Right lobe of liver (tissue), 6 donors: ENCODE results near the gene EEFSEC. TPM values are rescaled to one million over a fixed set of nuclear protein-coding genes. Genes with fewer than 3 reads are reported as not detected.

ENCODE experiments used
- ATAC-seq, 4 donors: fragments of 200-7000 bp; cut with Tn5 transposase; one replicate each; pipeline ENCODE4 v1.9.1; 2020; ENCODE audit warnings: mild to moderate bottlenecking in 4 of 4, moderate library complexity in 4 of 4
- DNase-seq, 3 donors: peaks; one replicate each; pipeline ENCODE4 v3.0.0-alpha.2; 2020
- H3K27ac ChIP-seq, 3 donors: fragments of 200-600 bp; one replicate each; pipeline ENCODE4 v1.8.0; 2022
- H3K27me3 ChIP-seq, 2 donors: fragments of 200-600 bp; one replicate each; pipeline ENCODE4 v1.8.0; 2022
- H3K36me3 ChIP-seq, 4 donors: fragments of 200-600 bp; sonication (generic) in 1 of 4; one replicate each; pipeline versions ENCODE4 v1.5.1 to v1.8.0; 2017 to 2022; ENCODE audit warnings: control low read depth in 1 of 4
- H3K4me1 ChIP-seq, 4 donors: fragments of 200-600 bp; sonication (generic) in 1 of 4; one replicate each; pipeline versions ENCODE4 v1.5.1 to v1.8.0; 2017 to 2022; ENCODE audit warnings: control low read depth in 1 of 4
- H3K4me3 ChIP-seq, 3 donors: fragments of 200-600 bp; one replicate each; pipeline ENCODE4 v1.8.0; 2022
- H3K9me3 ChIP-seq, 4 donors: fragments of 200-600 bp; sonication (generic) in 1 of 4; one replicate each; pipeline versions ENCODE4 v1.5.1 to v1.8.0; 2017 to 2022; ENCODE audit warnings: control low read depth in 1 of 4
- CTCF ChIP-seq, 4 donors: fragments of 200-600 bp in 3 of 4; fragments of 450-650 bp in 1 of 4; IDR thresholded peaks; one replicate each; pipeline versions ENCODE4 v1.5.1 to v1.8.0; 2016 to 2022; ENCODE audit warnings: antibody characterized with exemption in 4 of 4, mild to moderate bottlenecking in 2 of 4
- POLR2A ChIP-seq: fragments of 450-650 bp; IDR thresholded peaks from one replicate; pipeline ENCODE4 v1.6.1; 2017; ENCODE audit warnings: antibody characterized with exemption, mild to moderate bottlenecking
- WGBS: methylation state at CpG from one replicate; pipeline ENCODE4 v1.1.6; 2018; ENCODE audit warnings: low coverage, low lambda C conversion rate; ENCODE audit not compliant: insufficient coverage; ENCODE audit errors: missing lambda C conversion rate; 5-methylcytosine and 5-hydroxymethylcytosine counted together
- intact Hi-C, 2 donors: fragments of 100-400 bp; cut with DNase I; formaldehyde crosslinking; loops; one replicate each; pipeline versions ENCODE4 v1.11.2 to v1.14.1; 2022
- total RNA-seq, 6 experiments: library from RNA; depleted of rRNA in 2 of 6; stranded (reverse); fragments of >200 nt in 2 of 6; fragmentation: NEBNext Ultra II Directional in 3 of 6; extraction: Animal tissue kit (Norgen Biotek cat#: 25700) in 3 of 6; gene quantifications; one replicate each; pipeline versions ENCODE4 v1.1.0 to v1.2.4, GENCODE V29; 2016 to 2023
- donor health status: DM: no; HTN: yes; CAD: no.
- donor health status: DM: no; HTN: no; CAD: no.
- donor health status: DM: no; HTN: no; CAD: no.
- donor health status: DM: no; HTN: yes; CAD: no.
- donor health status: DM: no; HTN: yes; CAD: no.

EEFSEC gene
- total RNA-seq, 6 experiments from 2014 or later, result 10.1 to 24.0 (median 13.4) TPM

GRCh38 chr3:128313071-128313725 is 159.9 kb downstream of the EEFSEC start:
- Histone ChIP-seq H3K36me3 (no peaks in the 10 kb centered on the region), H3K27me3 (no peaks in the 10 kb centered on the region), H3K4me3 (no peak overlapping the region), H3K9me3 (no peaks in the 10 kb centered on the region), H3K27ac (no peak overlapping the region), H3K4me1 (no peaks in the 10 kb centered on the region)
- DNase-seq (no peak), ATAC-seq (no peak)
- intact Hi-C loops, result no loop called here
- WGBS, result 100% methylated on average over 1 of the region's 5 CpGs
- TF ChIP-seq CTCF (IDR thresholded peaks at IDR 0.05) (no peak), POLR2A (no peak)

GRCh38 chr3:128313935-128314334 is 160.7 kb downstream of the EEFSEC start:
- TF ChIP-seq POLR2A (no peak), CTCF (IDR thresholded peaks at IDR 0.05) (no peak)
- ATAC-seq, result no peak
- no peak overlapping the region for H3K27ac ChIP-seq

GRCh38 chr3:128315313-128315712 is 162.0 kb downstream of the EEFSEC start:
- TF ChIP-seq POLR2A, result no peak
- no peak for TF ChIP-seq CTCF (IDR thresholded peaks at IDR 0.05)
- H3K4me3 ChIP-seq, result no peak overlapping the region
- ATAC-seq, result no peak
- no peak for DNase-seq
- no peaks in the 10 kb centered on the region for H3K27me3 ChIP-seq
- H3K36me3 ChIP-seq, result no peaks in the 10 kb centered on the region
- H3K4me1 ChIP-seq, result peaks cover 0 to 4% (median 0%) of the 10 kb centered on the region in 4 donors
- intact Hi-C loops, result no loop called here
- no CpG with 5 or more reads among the region's 2 CpGs for WGBS
- H3K27ac ChIP-seq, result no peak overlapping the region
- H3K9me3 ChIP-seq, result no peaks in the 10 kb centered on the region

More at GRCh38 chr3:128313935-128314334, 160.7 kb downstream of the EEFSEC start:
- WGBS, result 90% methylated on average over 2 of the region's 2 CpGs
- intact Hi-C loops, result no loop called here
- H3K27me3 ChIP-seq, result no peaks in the 10 kb centered on the region
- H3K4me1 ChIP-seq, result no peaks in the 10 kb centered on the region
- DNase-seq, result no peak
- no peaks in the 10 kb centered on the region for H3K36me3 ChIP-seq
- no peaks in the 10 kb centered on the region for H3K9me3 ChIP-seq
- H3K4me3 ChIP-seq, result no peak overlapping the region

- Histone ChIP-seq H3K9me3 (no peaks in the 10 kb centered on the region), H3K36me3 (no peaks in the 10 kb centered on the region), H3K4me3 (no peak overlapping the region), H3K27me3 (no peaks in the 10 kb centered on the region), H3K27ac (no peak overlapping the region), H3K4me1 (peaks cover 0 to 4% (median 0%) of the 10 kb centered on the region in 4 donors)
- intact Hi-C loops, result no loop called here
- WGBS, result 64% methylated on average over 5 of the region's 15 CpGs
- TF ChIP-seq POLR2A (no peak), CTCF (IDR thresholded peaks at IDR 0.05) (no peak)
- ATAC-seq (no peak), DNase-seq (no peak)
Measured at GRCh38 chr3:128316481-128316891, 163.2 kb downstream of the EEFSEC start.
